HL-60 (cell line): ENCODE data around the gene SALL1.

Experiments used
- POLR2AphosphoS5 ChIP-seq: IDR thresholded peaks from 2 replicates; pipeline ENCODE4 v1.6.1; 2012; ENCODE audit warnings: low read depth
- SPI1 ChIP-seq: IDR thresholded peaks from 2 replicates; pipeline ENCODE4 v1.6.1; 2012; ENCODE audit warnings: low read depth, mild to moderate bottlenecking, borderline replicate concordance
- TF ChIP-seq, protein P1 (sequence below): IDR thresholded peaks from one replicate; pipeline ENCODE4 v1.5.1; 2011; ENCODE audit warnings: low read length, control low read depth, inconsistent platforms; ENCODE audit not compliant: insufficient read depth
- TF ChIP-seq, protein P2 (sequence below): IDR thresholded peaks from 2 replicates; pipeline ENCODE4 v1.6.1; 2012; ENCODE audit warnings: low read depth; ENCODE audit not compliant: insufficient replicate concordance

- TF ChIP-seq, protein P1, sequence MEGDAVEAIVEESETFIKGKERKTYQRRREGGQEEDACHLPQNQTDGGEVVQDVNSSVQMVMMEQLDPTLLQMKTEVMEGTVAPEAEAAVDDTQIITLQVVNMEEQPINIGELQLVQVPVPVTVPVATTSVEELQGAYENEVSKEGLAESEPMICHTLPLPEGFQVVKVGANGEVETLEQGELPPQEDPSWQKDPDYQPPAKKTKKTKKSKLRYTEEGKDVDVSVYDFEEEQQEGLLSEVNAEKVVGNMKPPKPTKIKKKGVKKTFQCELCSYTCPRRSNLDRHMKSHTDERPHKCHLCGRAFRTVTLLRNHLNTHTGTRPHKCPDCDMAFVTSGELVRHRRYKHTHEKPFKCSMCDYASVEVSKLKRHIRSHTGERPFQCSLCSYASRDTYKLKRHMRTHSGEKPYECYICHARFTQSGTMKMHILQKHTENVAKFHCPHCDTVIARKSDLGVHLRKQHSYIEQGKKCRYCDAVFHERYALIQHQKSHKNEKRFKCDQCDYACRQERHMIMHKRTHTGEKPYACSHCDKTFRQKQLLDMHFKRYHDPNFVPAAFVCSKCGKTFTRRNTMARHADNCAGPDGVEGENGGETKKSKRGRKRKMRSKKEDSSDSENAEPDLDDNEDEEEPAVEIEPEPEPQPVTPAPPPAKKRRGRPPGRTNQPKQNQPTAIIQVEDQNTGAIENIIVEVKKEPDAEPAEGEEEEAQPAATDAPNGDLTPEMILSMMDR: no peak
- TF ChIP-seq POLR2AphosphoS5 (no peak), SPI1 (no peak)
- TF ChIP-seq, protein P2, sequence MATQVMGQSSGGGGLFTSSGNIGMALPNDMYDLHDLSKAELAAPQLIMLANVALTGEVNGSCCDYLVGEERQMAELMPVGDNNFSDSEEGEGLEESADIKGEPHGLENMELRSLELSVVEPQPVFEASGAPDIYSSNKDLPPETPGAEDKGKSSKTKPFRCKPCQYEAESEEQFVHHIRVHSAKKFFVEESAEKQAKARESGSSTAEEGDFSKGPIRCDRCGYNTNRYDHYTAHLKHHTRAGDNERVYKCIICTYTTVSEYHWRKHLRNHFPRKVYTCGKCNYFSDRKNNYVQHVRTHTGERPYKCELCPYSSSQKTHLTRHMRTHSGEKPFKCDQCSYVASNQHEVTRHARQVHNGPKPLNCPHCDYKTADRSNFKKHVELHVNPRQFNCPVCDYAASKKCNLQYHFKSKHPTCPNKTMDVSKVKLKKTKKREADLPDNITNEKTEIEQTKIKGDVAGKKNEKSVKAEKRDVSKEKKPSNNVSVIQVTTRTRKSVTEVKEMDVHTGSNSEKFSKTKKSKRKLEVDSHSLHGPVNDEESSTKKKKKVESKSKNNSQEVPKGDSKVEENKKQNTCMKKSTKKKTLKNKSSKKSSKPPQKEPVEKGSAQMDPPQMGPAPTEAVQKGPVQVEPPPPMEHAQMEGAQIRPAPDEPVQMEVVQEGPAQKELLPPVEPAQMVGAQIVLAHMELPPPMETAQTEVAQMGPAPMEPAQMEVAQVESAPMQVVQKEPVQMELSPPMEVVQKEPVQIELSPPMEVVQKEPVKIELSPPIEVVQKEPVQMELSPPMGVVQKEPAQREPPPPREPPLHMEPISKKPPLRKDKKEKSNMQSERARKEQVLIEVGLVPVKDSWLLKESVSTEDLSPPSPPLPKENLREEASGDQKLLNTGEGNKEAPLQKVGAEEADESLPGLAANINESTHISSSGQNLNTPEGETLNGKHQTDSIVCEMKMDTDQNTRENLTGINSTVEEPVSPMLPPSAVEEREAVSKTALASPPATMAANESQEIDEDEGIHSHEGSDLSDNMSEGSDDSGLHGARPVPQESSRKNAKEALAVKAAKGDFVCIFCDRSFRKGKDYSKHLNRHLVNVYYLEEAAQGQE: no peak
Observed at GRCh38 chr16:51141106-51141505, 10.0 kb downstream of the SALL1 start.
